ENCODE data around the gene RIPPLY2.

The RIPPLY2 gene

DNA sequence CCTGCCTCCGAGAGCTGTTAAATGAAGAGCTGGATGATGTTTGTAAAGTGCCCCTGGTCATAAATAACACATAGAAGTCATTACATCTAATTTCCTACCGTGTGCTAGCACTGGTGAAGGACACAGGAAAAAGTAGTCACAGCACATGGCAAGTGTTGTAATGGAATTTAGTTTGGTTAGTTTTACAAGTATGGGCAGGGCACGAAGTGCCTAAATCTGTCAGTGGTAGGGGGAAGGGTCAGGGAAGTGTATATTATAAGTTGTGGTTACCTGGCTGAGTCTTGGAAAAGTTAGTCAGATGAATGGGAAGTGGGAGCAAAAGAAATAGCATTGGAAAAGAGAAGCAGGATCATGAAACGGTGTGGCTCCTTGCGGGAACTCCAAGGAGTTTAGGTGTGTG is 1.6 kb downstream of the RIPPLY2 start:
- DNase-seq (ENCODE audit: low read depth) = no peak
- TF ChIP-seq, protein P1, sequence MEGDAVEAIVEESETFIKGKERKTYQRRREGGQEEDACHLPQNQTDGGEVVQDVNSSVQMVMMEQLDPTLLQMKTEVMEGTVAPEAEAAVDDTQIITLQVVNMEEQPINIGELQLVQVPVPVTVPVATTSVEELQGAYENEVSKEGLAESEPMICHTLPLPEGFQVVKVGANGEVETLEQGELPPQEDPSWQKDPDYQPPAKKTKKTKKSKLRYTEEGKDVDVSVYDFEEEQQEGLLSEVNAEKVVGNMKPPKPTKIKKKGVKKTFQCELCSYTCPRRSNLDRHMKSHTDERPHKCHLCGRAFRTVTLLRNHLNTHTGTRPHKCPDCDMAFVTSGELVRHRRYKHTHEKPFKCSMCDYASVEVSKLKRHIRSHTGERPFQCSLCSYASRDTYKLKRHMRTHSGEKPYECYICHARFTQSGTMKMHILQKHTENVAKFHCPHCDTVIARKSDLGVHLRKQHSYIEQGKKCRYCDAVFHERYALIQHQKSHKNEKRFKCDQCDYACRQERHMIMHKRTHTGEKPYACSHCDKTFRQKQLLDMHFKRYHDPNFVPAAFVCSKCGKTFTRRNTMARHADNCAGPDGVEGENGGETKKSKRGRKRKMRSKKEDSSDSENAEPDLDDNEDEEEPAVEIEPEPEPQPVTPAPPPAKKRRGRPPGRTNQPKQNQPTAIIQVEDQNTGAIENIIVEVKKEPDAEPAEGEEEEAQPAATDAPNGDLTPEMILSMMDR (conservative IDR thresholded peaks at IDR 0.05; ENCODE audit: control insufficient read depth, insufficient read depth, low read depth, low read length) = no peak
- H3K4me3 ChIP-seq (ENCODE audit: control insufficient read depth, low read depth, low read length) = no peak overlapping the region

DNA sequence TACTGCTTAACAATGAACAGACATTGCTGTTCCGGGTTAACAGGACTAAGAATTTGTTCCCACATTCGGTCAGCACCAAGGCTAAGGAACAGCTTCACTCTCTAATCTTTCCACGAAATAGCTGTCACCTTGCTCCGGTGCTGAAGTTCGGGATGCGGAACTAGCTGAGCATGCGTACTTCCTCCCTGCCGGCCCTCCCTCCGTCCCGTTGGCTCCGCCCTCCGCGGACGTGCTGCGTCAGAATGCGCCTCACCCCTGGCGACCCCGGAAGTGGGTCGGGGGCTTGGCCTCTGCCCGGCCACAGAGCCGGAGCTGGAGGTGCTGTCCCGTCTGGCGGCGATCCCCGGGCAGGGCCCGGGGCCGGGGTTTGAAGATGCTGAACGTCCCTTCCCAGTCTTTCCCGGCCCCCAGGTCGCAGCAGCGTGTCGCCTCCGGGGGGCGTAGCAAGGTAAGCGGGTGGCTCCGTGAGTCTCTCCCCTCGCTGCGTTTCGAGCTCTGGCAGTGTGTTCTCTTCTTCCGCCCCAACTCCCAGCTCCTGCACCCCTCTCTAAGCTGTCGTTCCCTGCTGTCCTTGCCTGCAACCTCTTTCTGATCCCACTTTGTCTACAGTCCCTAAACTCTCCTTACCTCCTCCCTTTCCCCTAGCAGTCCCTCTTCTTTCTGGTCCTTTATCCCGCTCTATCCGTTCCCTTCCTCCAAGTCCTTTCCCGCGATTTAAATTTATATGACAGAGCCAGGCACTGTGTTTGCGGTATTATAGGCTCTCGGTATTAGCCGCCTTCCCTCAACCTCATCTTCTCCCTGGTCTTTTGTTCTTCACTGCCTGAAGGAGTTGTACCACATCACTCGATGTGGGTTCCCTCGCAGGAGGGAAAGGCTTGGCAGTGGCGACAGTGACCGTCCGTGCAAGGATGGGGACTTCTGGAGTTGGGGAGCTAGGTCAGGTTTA is 6.5 kb downstream of the RIPPLY2 start, which contains the start of gene CYB5R4:
TSS of gene CYB5R4 (plus strand) at position 280 of the 949 bp plus-strand sequence. CDS start at position 374, 94 bp downstream.
- H3K4me3 ChIP-seq (ENCODE audit: control insufficient read depth, low read depth, low read length) = peak within 1 kb of the TSS; percentile 94
- TF ChIP-seq, protein P1 (conservative IDR thresholded peaks at IDR 0.05; ENCODE audit: control insufficient read depth, insufficient read depth, low read depth, low read length) = peak; percentile 38

DNA sequence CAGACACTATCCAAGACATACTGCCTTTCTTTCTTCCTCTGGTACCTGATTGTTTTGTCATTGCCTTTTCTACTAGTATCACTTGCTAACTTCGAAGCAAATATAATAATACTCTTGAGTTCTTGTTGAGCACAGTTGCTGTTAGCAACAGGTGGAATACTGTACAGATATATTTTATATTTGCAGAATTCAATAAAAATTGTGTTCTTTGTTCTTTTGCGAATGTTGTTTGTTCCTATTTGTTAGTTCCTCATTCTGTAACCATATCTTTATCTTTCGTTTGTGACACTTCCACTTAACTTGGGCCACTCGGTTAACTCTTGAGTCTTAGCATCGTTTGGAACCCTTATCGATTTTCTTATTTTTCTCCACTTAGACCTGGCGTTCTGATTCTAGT is 7.2 kb downstream of the RIPPLY2 start:
- TF ChIP-seq, protein P1 (conservative IDR thresholded peaks at IDR 0.05; ENCODE audit: control insufficient read depth, insufficient read depth, low read depth, low read length) = no peak
- H3K4me3 ChIP-seq (ENCODE audit: control insufficient read depth, low read depth, low read length) = peak overlapping the region; percentile 94
- DNase-seq (ENCODE audit: low read depth) = no peak

More for the DNA sequence above, 6.5 kb downstream of the RIPPLY2 start, which contains the start of gene CYB5R4:
- DNase-seq (ENCODE audit: low read depth) = peak; percentile 95

DNA sequence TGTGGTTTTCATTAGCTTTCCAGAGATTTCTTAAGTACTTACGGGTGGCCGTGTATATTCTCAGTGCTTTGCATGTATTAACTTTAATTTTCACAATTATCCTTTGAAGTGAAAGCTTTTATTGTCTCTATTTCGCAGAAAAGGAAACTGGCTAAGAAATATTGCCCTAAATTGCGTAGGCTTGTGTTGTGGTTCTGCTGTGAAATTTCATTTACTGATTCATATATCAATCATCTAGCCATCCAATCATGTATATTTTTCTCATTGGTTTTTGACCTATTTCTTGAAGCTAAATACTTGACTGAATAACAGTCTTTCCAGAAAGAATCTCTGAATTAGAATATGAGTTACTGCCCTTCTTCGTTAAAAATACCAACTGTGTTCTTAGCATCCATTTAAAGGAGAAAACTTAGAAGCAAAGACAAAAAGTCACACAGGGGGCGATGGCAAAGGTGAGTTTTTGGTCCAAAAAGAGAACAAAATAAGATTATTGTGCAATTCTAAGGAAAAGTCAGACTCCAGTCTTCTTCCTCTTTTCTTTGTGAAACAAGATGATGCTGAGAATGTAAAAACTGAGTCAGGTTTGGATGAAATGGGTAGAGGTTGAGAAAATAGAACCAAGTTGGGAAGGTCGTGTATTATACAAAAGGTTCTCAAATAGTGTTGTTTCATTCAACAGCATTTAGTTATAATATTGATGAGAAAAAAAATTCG is 7.8 kb downstream of the RIPPLY2 start:
- H3K4me3 ChIP-seq (ENCODE audit: control insufficient read depth, low read depth, low read length) = peak overlapping the region; percentile 94
- no peak for DNase-seq (ENCODE audit: low read depth)
- TF ChIP-seq, protein P1 (conservative IDR thresholded peaks at IDR 0.05; ENCODE audit: control insufficient read depth, insufficient read depth, low read depth, low read length) = no peak

DNA sequence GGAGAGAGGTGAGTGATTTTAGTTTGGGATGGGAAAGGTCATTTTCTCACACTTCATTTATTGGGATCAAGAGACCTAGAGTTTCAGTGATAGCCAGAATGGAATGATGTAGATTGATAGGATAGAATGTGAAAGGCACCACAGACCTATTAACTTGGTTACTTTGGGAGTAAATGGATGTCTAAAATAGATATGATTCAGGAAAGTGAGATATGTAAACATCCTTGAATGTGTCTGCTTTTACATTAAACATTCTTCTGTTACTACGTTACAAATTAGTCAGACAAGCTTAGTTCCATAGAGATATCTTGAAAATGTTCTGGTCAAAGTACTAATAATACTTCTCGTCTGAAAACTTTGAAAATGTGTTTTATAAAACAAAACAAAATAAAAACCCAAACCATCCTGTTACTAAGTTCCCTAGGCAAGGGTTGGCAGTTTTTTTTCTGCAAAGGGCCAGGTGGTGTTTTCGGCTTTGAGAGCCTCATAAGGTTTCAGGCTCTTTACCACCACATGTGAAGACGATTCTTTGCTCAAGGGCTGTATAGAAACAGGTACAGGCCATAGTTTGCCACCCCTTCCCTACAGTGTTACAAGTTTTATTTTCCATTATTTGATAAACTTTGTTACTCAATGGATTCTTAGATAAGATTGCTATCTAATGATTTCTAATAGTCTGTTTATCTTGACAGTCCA is 9.8 kb downstream of the RIPPLY2 start:
- no peak for DNase-seq (ENCODE audit: low read depth)
- TF ChIP-seq, protein P1 (conservative IDR thresholded peaks at IDR 0.05; ENCODE audit: control insufficient read depth, insufficient read depth, low read depth, low read length) = no peak
- H3K4me3 ChIP-seq (ENCODE audit: control insufficient read depth, low read depth, low read length) = no peak overlapping the region

DNA sequence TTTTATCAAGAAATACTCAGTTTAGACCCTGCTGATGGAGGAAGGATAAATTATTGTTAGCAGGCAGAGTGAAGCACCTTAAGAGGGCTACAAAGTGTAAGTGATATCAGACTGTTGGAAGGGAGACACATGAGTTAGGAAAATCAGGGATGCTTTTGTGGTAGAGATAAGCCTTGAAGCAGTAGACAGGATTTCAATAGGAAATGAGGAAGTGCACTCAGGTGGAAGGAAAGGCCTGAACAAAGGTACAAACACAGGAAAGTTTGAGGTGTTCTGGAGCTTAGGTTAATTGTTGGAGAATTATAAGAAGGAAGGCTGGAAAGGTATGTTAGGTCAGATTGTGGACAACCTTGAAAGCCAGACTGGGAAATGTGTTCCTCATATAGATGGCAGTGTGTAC is 13.9 kb downstream of the RIPPLY2 start:
- TF ChIP-seq, protein P1 (conservative IDR thresholded peaks at IDR 0.05; ENCODE audit: control insufficient read depth, insufficient read depth, low read depth, low read length) = no peak
- H3K4me3 ChIP-seq (ENCODE audit: control insufficient read depth, low read depth, low read length) = no peak overlapping the region
- DNase-seq (ENCODE audit: low read depth) = no peak
